B cell (primary cell): ENCODE results near the gene CSNK2B.

Experiments used
- CTCF ChIP-seq: fragments of 200-600 bp; IDR thresholded peaks from one replicate; pipeline ENCODE4 v1.8.0; 2022; ENCODE audit warnings: antibody characterized with exemption, mild to moderate bottlenecking
- EZH2 ChIP-seq: IDR thresholded peaks from 2 replicates; pipeline ENCODE4 v1.6.1; 2012; ENCODE audit warnings: borderline replicate concordance, low read depth, mild to moderate bottlenecking, moderate library complexity, low read length; ENCODE audit not compliant: insufficient read depth, poor library complexity, severe bottlenecking

GRCh38 chr6:31641370-31641769, 24.5 kb upstream of the CSNK2B start:
- TF ChIP-seq CTCF = no peak
- no peak for TF ChIP-seq EZH2
